Fibroblast of villous mesenchyme (primary cell): Measurements from ENCODE around the gene MKLN1. TPM values are rescaled to one million over a fixed set of nuclear protein-coding genes. Genes with fewer than 3 reads are reported as not detected.
A peak's percentile ranks its signal among the peaks of the same experiment; 100 is the strongest.
"Not testable (repeated sequence)": the region's sequence is repeated elsewhere in the genome, so short reads cannot be mapped to it uniquely, and the experiment has no call there.

Source experiments
- DNase-seq: peaks from one replicate; pipeline ENCODE4 v3.0.0-alpha.2; 2010; ENCODE audit warnings: low read depth
- H3K4me3 ChIP-seq: 2 replicates; pipeline ENCODE4 v1.5.1; 2011; ENCODE audit warnings: low read depth, mild to moderate bottlenecking, low read length
- total RNA-seq: library from RNA; depleted of rRNA; stranded (reverse); fragments of >200 nt; gene quantifications from 2 replicates; pipeline ENCODE4 v1.2.3, GENCODE V29; 2012
- TF ChIP-seq, protein P1 (sequence below): IDR thresholded peaks from 2 replicates; pipeline ENCODE4 v1.5.1; 2012; ENCODE audit warnings: low read depth, mild to moderate bottlenecking, low read length; ENCODE audit not compliant: insufficient read depth

The MKLN1 gene
- total RNA-seq, 1 donor: 72.5 TPM

DNA sequence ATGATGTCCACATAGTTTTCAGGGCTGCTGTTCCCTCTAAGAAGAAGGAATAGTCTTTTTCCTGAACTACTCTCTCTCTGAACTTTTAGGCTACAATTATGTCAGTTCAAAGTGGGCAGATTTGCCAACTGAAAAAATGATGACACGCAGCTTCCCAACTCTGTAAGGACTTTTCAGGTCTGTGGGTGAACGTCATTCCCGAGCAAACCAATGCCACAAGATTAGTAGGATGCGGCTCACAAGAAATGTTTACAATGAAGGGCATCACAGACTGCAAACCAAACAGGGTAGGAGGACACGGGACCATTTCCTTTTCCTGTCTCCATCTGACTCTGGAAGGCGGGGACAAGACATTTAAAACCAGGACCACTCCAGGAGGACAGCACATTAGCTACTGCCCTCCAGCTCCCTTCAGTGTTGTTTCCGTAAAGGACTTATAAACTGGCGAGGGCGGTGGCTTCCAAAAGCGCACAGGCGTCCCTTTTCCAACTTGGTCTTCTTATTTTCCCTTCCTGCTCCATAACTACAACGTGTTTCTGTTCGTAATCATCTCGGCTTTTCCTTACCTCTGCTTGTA is 539 bp upstream of the MKLN1 start:
- peak overlapping the region; percentile 91 for H3K4me3 ChIP-seq
- peak; percentile 88 for DNase-seq
- TF ChIP-seq, protein P1, sequence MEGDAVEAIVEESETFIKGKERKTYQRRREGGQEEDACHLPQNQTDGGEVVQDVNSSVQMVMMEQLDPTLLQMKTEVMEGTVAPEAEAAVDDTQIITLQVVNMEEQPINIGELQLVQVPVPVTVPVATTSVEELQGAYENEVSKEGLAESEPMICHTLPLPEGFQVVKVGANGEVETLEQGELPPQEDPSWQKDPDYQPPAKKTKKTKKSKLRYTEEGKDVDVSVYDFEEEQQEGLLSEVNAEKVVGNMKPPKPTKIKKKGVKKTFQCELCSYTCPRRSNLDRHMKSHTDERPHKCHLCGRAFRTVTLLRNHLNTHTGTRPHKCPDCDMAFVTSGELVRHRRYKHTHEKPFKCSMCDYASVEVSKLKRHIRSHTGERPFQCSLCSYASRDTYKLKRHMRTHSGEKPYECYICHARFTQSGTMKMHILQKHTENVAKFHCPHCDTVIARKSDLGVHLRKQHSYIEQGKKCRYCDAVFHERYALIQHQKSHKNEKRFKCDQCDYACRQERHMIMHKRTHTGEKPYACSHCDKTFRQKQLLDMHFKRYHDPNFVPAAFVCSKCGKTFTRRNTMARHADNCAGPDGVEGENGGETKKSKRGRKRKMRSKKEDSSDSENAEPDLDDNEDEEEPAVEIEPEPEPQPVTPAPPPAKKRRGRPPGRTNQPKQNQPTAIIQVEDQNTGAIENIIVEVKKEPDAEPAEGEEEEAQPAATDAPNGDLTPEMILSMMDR: no peak

DNA sequence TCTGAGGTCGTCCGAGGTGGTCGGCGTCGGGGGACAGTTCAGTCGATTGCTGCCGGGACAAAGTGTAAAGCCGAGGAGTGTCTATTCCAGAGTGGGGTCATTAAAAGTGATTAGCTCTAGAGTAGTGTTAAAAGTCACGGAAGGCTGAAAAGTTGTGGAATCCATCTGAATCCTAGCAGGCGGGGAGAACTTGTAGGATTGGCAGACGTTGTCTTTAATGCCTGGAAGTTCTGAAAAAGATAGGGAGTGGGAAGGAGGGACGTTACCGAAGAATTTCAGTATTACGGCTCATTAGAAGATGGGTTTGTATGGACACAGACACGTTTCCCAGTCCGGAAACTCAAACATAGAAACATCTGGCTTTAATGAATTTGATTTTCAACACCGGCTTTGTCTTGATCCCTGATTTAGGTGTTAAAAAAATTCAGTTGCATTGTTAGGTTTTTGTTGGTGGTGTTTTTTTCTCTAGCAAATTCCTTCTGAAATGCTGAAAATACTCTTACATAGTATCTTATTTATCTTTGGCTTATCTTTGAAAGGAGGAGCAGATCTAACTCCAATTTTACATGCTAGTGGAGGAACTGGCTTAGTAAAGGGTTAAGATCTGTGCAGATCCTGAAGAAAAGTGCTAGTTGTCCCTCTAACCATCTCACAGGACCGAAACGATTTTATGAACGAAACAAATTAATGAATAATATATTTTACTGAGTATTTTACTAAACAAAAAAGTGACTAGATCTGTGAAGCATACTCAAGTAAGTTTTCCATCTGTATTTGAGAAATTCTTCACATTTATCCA is 900 bp downstream of the MKLN1 start:
- DNase-seq: peak; percentile 63
- TF ChIP-seq, protein P1: no peak
- peak overlapping the region; percentile 91 for H3K4me3 ChIP-seq

DNA sequence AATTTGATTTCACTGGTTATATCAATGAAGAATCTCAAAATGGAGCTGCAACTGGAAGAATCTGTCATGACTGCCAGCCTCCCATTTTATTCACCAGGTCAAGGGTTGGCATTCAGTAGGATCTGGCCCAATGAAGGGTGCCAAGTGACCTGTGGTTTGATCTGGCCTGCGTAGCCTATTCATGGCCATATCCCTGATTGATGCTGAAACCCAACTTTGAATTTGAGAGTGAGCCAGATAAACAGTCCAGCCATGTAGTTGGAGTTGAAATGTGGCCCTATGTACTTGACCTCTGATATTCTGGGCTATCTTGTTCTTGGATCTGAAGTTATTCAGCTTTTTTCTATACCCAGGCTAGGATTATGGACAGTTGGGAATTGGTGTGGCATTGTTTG is 1.5 kb downstream of the MKLN1 start:
- peak; percentile 14 for DNase-seq
- TF ChIP-seq, protein P1: no peak
- H3K4me3 ChIP-seq: peak overlapping the region; percentile 91

DNA sequence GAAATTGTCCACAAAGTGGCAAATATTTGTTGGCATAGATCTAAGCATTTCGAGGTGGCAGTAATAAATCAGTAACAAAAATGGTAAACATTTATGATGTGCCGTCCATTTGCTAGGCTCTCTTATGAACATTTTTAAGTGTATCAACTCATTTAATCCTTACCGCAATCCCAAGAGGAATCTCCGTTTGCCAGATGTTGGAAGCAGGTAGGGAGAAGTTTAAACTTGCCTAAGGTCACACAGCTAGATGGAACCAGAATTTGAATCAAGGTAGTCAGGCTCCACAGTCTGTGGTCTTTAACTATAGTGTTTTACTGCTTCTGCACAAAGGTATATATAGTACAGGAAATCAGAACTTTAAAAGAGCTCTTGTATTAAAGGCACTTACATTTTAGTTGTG is 2.6 kb downstream of the MKLN1 start:
- H3K4me3 ChIP-seq: peak overlapping the region; percentile 4
- TF ChIP-seq, protein P1: no peak
- DNase-seq: no peak

DNA sequence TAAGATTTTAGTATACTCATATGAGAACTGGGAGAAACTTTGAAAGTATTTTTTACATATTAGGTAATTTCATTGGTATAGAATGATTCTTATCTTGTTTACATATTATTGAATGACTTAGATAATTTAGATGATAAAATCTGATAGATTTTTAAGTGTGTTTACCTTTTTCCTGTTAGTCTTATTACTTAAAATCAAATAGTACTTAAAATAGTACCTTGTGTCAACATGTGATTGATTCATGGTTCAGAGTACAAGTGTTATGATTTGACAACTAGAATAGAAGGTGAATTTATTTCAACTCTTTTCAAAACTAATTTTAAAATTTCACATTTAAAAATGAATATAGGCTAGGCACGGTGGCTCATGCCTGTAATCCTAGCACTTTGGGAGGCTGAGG is 4.1 kb downstream of the MKLN1 start:
- no peak overlapping the region for H3K4me3 ChIP-seq
- DNase-seq: no peak
- TF ChIP-seq, protein P1: no peak

DNA sequence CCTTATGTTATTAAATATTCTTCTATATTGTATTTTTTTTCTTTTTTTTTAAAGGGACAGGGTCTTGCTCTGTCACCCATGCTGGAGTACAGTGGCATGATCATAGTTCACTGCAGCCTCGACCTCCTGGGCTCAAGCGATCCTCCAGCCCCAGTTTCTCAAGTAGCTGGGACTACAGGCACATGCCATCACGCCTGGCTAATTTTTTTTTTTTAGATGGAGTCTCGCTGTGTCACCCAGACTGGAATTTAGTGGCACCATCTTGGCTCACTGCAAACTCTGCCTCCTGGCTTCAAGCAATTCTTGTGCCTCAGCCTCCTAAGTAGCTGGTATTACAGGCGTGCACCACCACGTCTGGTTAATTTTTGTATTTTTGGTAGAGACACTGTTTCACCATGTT is 5.1 kb downstream of the MKLN1 start:
- not testable (repeated sequence) for DNase-seq, H3K4me3 ChIP-seq

DNA sequence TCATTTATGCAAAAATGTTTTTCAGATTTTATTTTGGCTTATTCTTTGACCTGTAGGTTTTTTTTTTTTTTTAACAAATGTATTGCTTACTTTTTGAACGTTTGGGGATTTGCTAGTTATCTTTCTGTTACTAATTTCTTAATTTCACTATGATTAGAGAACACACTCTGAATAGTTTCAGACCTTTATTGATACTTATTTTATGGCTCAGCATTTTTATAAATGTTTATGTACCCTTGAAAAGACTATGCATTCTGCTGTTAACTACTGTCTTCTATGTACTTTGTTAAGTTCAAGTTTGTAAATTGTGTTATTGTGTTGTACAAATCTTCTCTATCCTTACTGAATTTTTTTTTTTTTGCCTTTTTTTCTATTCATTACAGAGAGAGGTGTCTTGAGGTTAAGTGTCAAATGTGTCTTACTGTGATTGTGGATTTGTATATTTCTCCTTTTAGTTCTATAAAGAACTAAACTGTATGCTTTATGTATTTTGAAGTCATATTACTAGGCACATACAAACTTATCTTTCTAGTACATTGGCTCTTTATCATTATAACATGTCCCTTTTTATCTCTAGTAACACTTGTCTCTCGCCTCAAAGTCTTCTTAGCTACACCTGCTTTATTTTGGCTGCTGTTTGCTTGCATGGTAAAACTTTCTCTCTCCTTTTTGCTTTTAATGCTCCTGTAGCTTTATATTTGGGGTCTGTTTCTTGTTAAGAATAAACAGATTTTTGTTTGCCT is 8.1 kb downstream of the MKLN1 start:
- H3K4me3 ChIP-seq: no peak overlapping the region
- TF ChIP-seq, protein P1: no peak
- no peak for DNase-seq
